Loucy (cell line): Measurements from ENCODE around the gene FBLN2.

Experiments used
- H2AFZ ChIP-seq: fragments of 200-600 bp; sonication (generic); 2 replicates; pipeline ENCODE4 v1.6.0; 2016; ENCODE audit warnings: antibody characterized with exemption, mild to moderate bottlenecking, low read length, moderate library complexity
- H3F3A ChIP-seq: fragments of 200-600 bp; 2 replicates; pipeline ENCODE4 v1.6.0; 2016; ENCODE audit warnings: antibody characterized with exemption, low read depth, mild to moderate bottlenecking
- H3K27me3 ChIP-seq: fragments of 200-600 bp; sonication (generic); 2 replicates; pipeline ENCODE4 v1.6.1; 2014; ENCODE audit warnings: low read length, mild to moderate bottlenecking; ENCODE audit not compliant: insufficient read depth, poor library complexity, severe bottlenecking
- H3K36me3 ChIP-seq: fragments of 200-600 bp; sonication (generic); 2 replicates; pipeline ENCODE4 v1.6.1; 2016; ENCODE audit warnings: low read length; ENCODE audit not compliant: insufficient read depth
- H3K4me1 ChIP-seq: fragments of 200-600 bp; sonication (generic); 2 replicates; pipeline ENCODE4 v1.5.1; 2014; ENCODE audit warnings: low read length, mild to moderate bottlenecking; ENCODE audit not compliant: insufficient read depth, poor library complexity, severe bottlenecking
- H3K4me2 ChIP-seq: fragments of 200-600 bp; sonication (generic); 2 replicates; pipeline ENCODE4 v1.6.0; 2014; ENCODE audit warnings: antibody characterized with exemption, low read length, low read depth, mild to moderate bottlenecking; ENCODE audit not compliant: poor library complexity, severe bottlenecking
- H3K4me3 ChIP-seq: fragments of 200-600 bp; sonication (generic); 2 replicates; pipeline ENCODE4 v1.5.1; 2014; ENCODE audit warnings: low read length, mild to moderate bottlenecking, mixed read lengths; ENCODE audit not compliant: poor library complexity, severe bottlenecking
- H3K79me2 ChIP-seq: fragments of 200-600 bp; sonication (generic); 2 replicates; pipeline ENCODE4 v1.6.1; 2014; ENCODE audit warnings: low read length; ENCODE audit not compliant: insufficient read depth
- H3K9ac ChIP-seq: fragments of 200-600 bp; sonication (generic); 2 replicates; pipeline ENCODE4 v1.6.0; 2014; ENCODE audit warnings: mild to moderate bottlenecking, low read depth, low read length, moderate library complexity; ENCODE audit not compliant: poor library complexity, severe bottlenecking
- H3K9me2 ChIP-seq: fragments of 200-600 bp; sonication (generic); replicated peaks from 2 replicates; pipeline ENCODE4 v1.6.1; 2016; ENCODE audit warnings: low read depth, low read length, mixed read lengths
- H3K9me3 ChIP-seq: fragments of 200-600 bp; sonication (generic); 2 replicates; pipeline ENCODE4 v1.6.1; 2014; ENCODE audit warnings: mild to moderate bottlenecking, antibody characterized with exemption, low read length, low read depth; ENCODE audit not compliant: insufficient read depth
- H4K20me1 ChIP-seq: fragments of 200-600 bp; sonication (generic); 2 replicates; pipeline ENCODE4 v1.6.0; 2014; ENCODE audit warnings: antibody characterized with exemption, low read length, mild to moderate bottlenecking; ENCODE audit not compliant: insufficient read depth, poor library complexity, severe bottlenecking
- CTCF ChIP-seq: fragments of 200-600 bp; sonication (generic); conservative IDR thresholded peaks from 2 replicates; pipeline ENCODE4 v1.5.1; 2014; ENCODE audit warnings: mild to moderate bottlenecking, antibody characterized with exemption, low read length
- EZH2phosphoT487 ChIP-seq: fragments of 200-600 bp; IDR thresholded peaks from 2 replicates; pipeline ENCODE4 v1.6.1; 2018; ENCODE audit warnings: antibody characterized with exemption, mild to moderate bottlenecking, moderate library complexity, borderline replicate concordance

FBLN2 gene

GRCh38 chr3:13588221-13588701 is 39.3 kb downstream of the FBLN2 start:
- Histone ChIP-seq H3K4me2 (peak overlapping the region; percentile 55), H2AFZ (no peak overlapping the region), H3K36me3 (no peaks in the 10 kb centered on the region), H3K79me2 (no peaks in the 10 kb centered on the region), H3K9me2 (no peaks in the 10 kb centered on the region), H3K9ac (peak overlapping the region; percentile 17), H3F3A (peaks cover 5% of the 10 kb centered on the region; the same call in 1 of the 2 replicates), H3K4me1 (peaks cover 37% of the 10 kb centered on the region), H3K4me3 (no peak overlapping the region), H3K27me3 (no peaks in the 10 kb centered on the region), H4K20me1 (no peaks in the 10 kb centered on the region), H3K9me3 (no peaks in the 10 kb centered on the region)
- TF ChIP-seq EZH2phosphoT487 (no peak), CTCF (no peak)

- no peaks in the 10 kb centered on the region for H3K79me2 ChIP-seq
- H3K27me3 ChIP-seq, result no peaks in the 10 kb centered on the region
- TF ChIP-seq EZH2phosphoT487 (no peak), CTCF (no peak)
- H3K9me3 ChIP-seq, result no peaks in the 10 kb centered on the region
- H3K4me3 ChIP-seq, result no peak overlapping the region
- no peaks in the 10 kb centered on the region for H4K20me1 ChIP-seq
- peaks cover 36% of the 10 kb centered on the region for H3K4me1 ChIP-seq
- H3K9me2 ChIP-seq, result no peaks in the 10 kb centered on the region
- peaks cover 5% of the 10 kb centered on the region; the same call in 1 of the 2 replicates for H3F3A ChIP-seq
- H3K36me3 ChIP-seq, result no peaks in the 10 kb centered on the region
- H2AFZ ChIP-seq, result no peak overlapping the region
- H3K4me2 ChIP-seq, result no peak overlapping the region
- no peak overlapping the region for H3K9ac ChIP-seq
Measured at GRCh38 chr3:13588993-13589392, 40.1 kb downstream of the FBLN2 start.

GRCh38 chr3:13590841-13591520 is 42.1 kb downstream of the FBLN2 start:
- TF ChIP-seq EZH2phosphoT487 (no peak), CTCF (no peak)
- H4K20me1 ChIP-seq, result no peaks in the 10 kb centered on the region
- H3K9me2 ChIP-seq, result no peaks in the 10 kb centered on the region
- H2AFZ ChIP-seq, result no peak overlapping the region
- H3K79me2 ChIP-seq, result no peaks in the 10 kb centered on the region
- no peaks in the 10 kb centered on the region for H3K27me3 ChIP-seq
- peaks cover 5% of the 10 kb centered on the region; the same call in 1 of the 2 replicates for H3F3A ChIP-seq
- no peak overlapping the region for H3K4me2 ChIP-seq
- H3K9ac ChIP-seq, result no peak overlapping the region
- peaks cover 16% of the 10 kb centered on the region for H3K4me1 ChIP-seq
- no peaks in the 10 kb centered on the region for H3K9me3 ChIP-seq
- H3K36me3 ChIP-seq, result no peaks in the 10 kb centered on the region
- no peak overlapping the region for H3K4me3 ChIP-seq
